Measurements from ENCODE around the gene ESYT1. TPM values are rescaled to one million over a fixed set of nuclear protein-coding genes. Genes with fewer than 3 reads are reported as not detected.

ESYT1 gene
- total and polyA plus RNA-seq, 4 donors: 41.0 to 93.5 (median 58.8) TPM

DNA sequence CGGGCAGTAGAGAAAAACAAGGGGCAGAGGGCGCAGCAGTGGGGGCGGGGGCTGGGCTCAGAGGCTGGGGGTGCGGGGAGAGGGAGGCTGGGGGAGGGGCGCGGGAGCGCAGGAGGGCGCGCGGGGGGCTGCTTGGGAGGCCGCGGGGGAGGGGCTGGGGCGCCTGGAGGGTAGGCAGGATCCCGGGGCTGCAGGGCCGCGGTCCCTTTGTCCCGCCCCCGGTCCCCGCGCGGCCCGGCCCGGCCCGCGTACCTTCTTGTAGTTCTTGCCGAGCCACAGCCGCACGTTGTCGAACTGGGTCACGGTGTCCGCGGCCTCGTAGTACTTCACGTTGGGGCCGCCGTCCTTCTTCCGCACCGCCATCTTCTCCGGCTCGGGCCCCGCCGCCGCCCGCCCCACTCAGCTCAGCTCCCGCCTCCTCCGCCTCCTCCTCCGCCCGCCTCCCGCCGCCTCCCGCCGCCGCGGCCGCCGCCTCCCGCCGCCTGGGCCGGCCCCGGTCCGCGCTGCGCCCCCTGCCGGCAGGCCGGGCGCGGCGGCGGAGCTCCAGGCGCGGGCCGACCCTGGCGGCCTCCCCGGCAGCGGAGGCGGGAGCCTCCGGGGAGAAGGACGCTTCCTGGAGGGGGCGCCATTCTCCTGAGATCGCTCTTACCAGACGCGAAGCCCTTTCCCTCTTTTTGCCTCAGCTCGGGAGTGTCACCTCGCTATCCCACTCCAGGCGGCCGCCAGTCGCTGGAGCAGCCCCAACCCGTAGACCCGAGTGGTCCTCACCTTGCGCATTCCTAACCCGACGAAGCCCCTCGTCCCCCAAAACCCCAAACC lies 61.2 kb downstream of the ESYT1 start, which contains the start of gene SMARCC2:
SMARCC2 (minus strand) TSS at position 385 of the 819 bp plus-strand sequence; CDS start at position 363, 22 bp downstream.
- Histone ChIP-seq H3K4me1 (ENCODE audit: control insufficient read depth in 4 of 4, insufficient read depth in 4 of 4, low read length in 3 of 4) (peaks cover 0 to 24% (median 18%) of the 10 kb centered on the region in 4 donors), H3K9ac (ENCODE audit: low read depth in 1 of 2, low read length in 2 of 2) (peak within 1 kb of the TSS; percentile 41 to 66), H3K36me3 (ENCODE audit: control insufficient read depth in 4 of 4, insufficient read depth in 3 of 4, low read depth in 1 of 4, low read length in 3 of 4) (peaks cover 5 to 13% (median 12%) of the 10 kb centered on the region in 4 donors), H3K27ac (ENCODE audit: low read depth in 1 of 2, low read length in 2 of 2) (peak within 1 kb of the TSS; percentile 78 to 90), H3K4me3 (ENCODE audit: low read depth in 1 of 3, low read length in 3 of 3) (peak within 1 kb of the TSS; percentile 74 to 95 (median 76)), H3K9me3 (ENCODE audit: control insufficient read depth in 4 of 4, low read length in 3 of 4) (no peaks in the 10 kb centered on the region), H3K27me3 (ENCODE audit: control insufficient read depth in 4 of 4, insufficient read depth in 4 of 4, low read length in 3 of 4) (no peaks in the 10 kb centered on the region)
- under 1% methylated on average over 93 of the region's 93 CpGs for WGBS
- DNase-seq (ENCODE audit: low spot score): peak; percentile 90
- TF ChIP-seq, protein P1, sequence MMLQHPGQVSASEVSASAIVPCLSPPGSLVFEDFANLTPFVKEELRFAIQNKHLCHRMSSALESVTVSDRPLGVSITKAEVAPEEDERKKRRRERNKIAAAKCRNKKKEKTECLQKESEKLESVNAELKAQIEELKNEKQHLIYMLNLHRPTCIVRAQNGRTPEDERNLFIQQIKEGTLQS (IDR thresholded peaks at IDR 0.05): no peak
- TF ChIP-seq, protein P2, sequence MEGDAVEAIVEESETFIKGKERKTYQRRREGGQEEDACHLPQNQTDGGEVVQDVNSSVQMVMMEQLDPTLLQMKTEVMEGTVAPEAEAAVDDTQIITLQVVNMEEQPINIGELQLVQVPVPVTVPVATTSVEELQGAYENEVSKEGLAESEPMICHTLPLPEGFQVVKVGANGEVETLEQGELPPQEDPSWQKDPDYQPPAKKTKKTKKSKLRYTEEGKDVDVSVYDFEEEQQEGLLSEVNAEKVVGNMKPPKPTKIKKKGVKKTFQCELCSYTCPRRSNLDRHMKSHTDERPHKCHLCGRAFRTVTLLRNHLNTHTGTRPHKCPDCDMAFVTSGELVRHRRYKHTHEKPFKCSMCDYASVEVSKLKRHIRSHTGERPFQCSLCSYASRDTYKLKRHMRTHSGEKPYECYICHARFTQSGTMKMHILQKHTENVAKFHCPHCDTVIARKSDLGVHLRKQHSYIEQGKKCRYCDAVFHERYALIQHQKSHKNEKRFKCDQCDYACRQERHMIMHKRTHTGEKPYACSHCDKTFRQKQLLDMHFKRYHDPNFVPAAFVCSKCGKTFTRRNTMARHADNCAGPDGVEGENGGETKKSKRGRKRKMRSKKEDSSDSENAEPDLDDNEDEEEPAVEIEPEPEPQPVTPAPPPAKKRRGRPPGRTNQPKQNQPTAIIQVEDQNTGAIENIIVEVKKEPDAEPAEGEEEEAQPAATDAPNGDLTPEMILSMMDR (IDR thresholded peaks at IDR 0.05; ENCODE audit: low read depth, low read length, missing input control): peak; percentile 87
- TF ChIP-seq, protein P3, sequence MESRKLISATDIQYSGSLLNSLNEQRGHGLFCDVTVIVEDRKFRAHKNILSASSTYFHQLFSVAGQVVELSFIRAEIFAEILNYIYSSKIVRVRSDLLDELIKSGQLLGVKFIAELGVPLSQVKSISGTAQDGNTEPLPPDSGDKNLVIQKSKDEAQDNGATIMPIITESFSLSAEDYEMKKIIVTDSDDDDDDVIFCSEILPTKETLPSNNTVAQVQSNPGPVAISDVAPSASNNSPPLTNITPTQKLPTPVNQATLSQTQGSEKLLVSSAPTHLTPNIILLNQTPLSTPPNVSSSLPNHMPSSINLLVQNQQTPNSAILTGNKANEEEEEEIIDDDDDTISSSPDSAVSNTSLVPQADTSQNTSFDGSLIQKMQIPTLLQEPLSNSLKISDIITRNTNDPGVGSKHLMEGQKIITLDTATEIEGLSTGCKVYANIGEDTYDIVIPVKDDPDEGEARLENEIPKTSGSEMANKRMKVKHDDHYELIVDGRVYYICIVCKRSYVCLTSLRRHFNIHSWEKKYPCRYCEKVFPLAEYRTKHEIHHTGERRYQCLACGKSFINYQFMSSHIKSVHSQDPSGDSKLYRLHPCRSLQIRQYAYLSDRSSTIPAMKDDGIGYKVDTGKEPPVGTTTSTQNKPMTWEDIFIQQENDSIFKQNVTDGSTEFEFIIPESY (IDR thresholded peaks at IDR 0.05): no peak
- TF ChIP-seq NR2F2 (IDR thresholded peaks at IDR 0.05) (no peak), HNF4G (IDR thresholded peaks at IDR 0.05) (no peak), GABPA (IDR thresholded peaks at IDR 0.05 in 1 of 2, conservative IDR thresholded peaks at IDR 0.05 in 1 of 2) (no peak), RAD21 (IDR thresholded peaks at IDR 0.05) (peak; percentile 45 to 55), YY1 (IDR thresholded peaks at IDR 0.05) (peak; percentile 50), FOXA1 (IDR thresholded peaks at IDR 0.05) (no peak), SP1 (IDR thresholded peaks at IDR 0.05) (no peak)

DNA sequence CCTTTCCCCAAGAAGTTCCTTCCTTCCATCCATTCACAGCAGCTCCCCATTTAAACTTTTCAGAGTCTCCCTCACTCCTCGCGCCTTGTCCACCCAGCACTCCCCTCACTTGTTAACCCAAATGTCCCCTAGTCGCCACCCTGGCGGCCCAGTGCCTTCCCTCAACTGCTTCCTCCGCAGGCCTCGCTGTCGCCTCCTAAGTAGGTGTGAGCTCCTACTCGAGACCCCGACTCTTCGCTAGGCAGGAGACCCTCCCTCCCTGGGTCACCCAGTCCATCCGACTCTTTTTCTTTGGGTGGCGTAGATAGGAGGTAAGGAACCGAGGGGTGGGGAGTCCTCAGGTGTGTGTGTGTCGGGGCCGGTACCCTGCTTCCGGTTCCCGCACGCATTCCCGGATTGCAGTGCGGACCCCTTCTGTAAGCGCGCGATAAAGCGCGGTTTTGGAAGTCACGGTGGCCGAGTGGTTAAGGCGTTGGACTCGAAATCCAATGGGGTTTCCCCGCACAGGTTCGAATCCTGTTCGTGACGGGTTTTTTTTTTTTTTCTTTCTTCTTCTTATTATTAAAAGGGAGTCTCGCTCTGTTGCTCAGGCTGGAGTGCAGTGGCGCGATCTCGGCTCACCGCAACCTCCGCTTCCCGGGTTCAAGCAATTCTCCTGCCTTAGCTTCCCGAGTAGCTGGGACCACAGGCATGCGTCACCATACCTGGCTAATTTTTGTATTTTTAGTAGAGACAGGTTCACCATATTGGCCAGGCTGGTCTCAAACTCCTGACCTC lies 62.0 kb downstream of the ESYT1 start:
- peaks cover 2 to 5% (median 5%) of the 10 kb centered on the region in 4 donors for H3K36me3 ChIP-seq (ENCODE audit: control insufficient read depth in 4 of 4, insufficient read depth in 3 of 4, low read depth in 1 of 4, low read length in 3 of 4)
- peak; percentile 97 for DNase-seq (ENCODE audit: low spot score)
- peaks cover 0 to 24% (median 18%) of the 10 kb centered on the region in 4 donors for H3K4me1 ChIP-seq (ENCODE audit: control insufficient read depth in 4 of 4, insufficient read depth in 4 of 4, low read length in 3 of 4)
- H3K4me3 ChIP-seq (ENCODE audit: low read depth in 1 of 3, low read length in 3 of 3): peak overlapping the region; percentile 61 to 95 (median 74)
- H3K27ac ChIP-seq (ENCODE audit: low read depth in 1 of 2, low read length in 2 of 2): peak overlapping the region; percentile 78 to 90
- 2% methylated on average over 42 of the region's 42 CpGs for WGBS
- no peaks in the 10 kb centered on the region for H3K27me3 ChIP-seq (ENCODE audit: control insufficient read depth in 4 of 4, insufficient read depth in 4 of 4, low read length in 3 of 4)
- peak overlapping the region; percentile 41 to 66 for H3K9ac ChIP-seq (ENCODE audit: low read depth in 1 of 2, low read length in 2 of 2)
- no peaks in the 10 kb centered on the region for H3K9me3 ChIP-seq (ENCODE audit: control insufficient read depth in 4 of 4, low read length in 3 of 4)
- TF ChIP-seq, protein P1 (IDR thresholded peaks at IDR 0.05): peak; percentile 99
- no peak for TF ChIP-seq FOXA2 (IDR thresholded peaks at IDR 0.05)
- TF ChIP-seq YY1 (IDR thresholded peaks at IDR 0.05): peak; percentile 17
- TF ChIP-seq EGR1 (IDR thresholded peaks at IDR 0.05; ENCODE audit: low read depth in 2 of 2): no peak
- no peak for TF ChIP-seq TAF1 (conservative IDR thresholded peaks at IDR 0.05)
- TF ChIP-seq RAD21 (IDR thresholded peaks at IDR 0.05): no peak
- TF ChIP-seq HNF4A (conservative IDR thresholded peaks at IDR 0.05): no peak
- no peak for TF ChIP-seq JUND (IDR thresholded peaks at IDR 0.05)
- TF ChIP-seq, protein P4, sequence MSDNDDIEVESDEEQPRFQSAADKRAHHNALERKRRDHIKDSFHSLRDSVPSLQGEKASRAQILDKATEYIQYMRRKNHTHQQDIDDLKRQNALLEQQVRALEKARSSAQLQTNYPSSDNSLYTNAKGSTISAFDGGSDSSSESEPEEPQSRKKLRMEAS (IDR thresholded peaks at IDR 0.05): peak; percentile 41
- TF ChIP-seq, protein P5, sequence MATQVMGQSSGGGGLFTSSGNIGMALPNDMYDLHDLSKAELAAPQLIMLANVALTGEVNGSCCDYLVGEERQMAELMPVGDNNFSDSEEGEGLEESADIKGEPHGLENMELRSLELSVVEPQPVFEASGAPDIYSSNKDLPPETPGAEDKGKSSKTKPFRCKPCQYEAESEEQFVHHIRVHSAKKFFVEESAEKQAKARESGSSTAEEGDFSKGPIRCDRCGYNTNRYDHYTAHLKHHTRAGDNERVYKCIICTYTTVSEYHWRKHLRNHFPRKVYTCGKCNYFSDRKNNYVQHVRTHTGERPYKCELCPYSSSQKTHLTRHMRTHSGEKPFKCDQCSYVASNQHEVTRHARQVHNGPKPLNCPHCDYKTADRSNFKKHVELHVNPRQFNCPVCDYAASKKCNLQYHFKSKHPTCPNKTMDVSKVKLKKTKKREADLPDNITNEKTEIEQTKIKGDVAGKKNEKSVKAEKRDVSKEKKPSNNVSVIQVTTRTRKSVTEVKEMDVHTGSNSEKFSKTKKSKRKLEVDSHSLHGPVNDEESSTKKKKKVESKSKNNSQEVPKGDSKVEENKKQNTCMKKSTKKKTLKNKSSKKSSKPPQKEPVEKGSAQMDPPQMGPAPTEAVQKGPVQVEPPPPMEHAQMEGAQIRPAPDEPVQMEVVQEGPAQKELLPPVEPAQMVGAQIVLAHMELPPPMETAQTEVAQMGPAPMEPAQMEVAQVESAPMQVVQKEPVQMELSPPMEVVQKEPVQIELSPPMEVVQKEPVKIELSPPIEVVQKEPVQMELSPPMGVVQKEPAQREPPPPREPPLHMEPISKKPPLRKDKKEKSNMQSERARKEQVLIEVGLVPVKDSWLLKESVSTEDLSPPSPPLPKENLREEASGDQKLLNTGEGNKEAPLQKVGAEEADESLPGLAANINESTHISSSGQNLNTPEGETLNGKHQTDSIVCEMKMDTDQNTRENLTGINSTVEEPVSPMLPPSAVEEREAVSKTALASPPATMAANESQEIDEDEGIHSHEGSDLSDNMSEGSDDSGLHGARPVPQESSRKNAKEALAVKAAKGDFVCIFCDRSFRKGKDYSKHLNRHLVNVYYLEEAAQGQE (IDR thresholded peaks at IDR 0.05): no peak
- TF ChIP-seq, protein P2 (IDR thresholded peaks at IDR 0.05; ENCODE audit: low read depth, low read length, missing input control): no peak
- TF ChIP-seq GABPA (IDR thresholded peaks at IDR 0.05 in 1 of 2, conservative IDR thresholded peaks at IDR 0.05 in 1 of 2): peak; percentile 48 to 75
- TF ChIP-seq NR2F2 (IDR thresholded peaks at IDR 0.05): peak; percentile 6
- no peak for TF ChIP-seq FOXA1 (IDR thresholded peaks at IDR 0.05)
- TF ChIP-seq SP1 (IDR thresholded peaks at IDR 0.05): no peak
- peak in 1 of 2 donors; percentile 32 for TF ChIP-seq RXRA (IDR thresholded peaks at IDR 0.05)

Measured in liver (tissue), 9 donors.